NB4 (cell line): ENCODE measurements around the gene LRCH1.

Source experiments
- CTCF ChIP-seq: IDR thresholded peaks from one replicate; pipeline ENCODE4 v1.5.1; 2012; ENCODE audit warnings: low read depth, low read length
- MYC ChIP-seq: IDR thresholded peaks from 2 replicates; pipeline ENCODE4 v1.6.1; 2011; ENCODE audit warnings: low read depth, low read length
- POLR2A ChIP-seq: IDR thresholded peaks from 2 replicates; pipeline ENCODE4 v1.6.1; 2011; ENCODE audit warnings: mild to moderate bottlenecking; ENCODE audit not compliant: insufficient read length; ENCODE audit errors: extremely low read depth
- TF ChIP-seq, protein P1 (sequence below): IDR thresholded peaks from 2 replicates; pipeline ENCODE4 v1.6.1; 2011; ENCODE audit warnings: low read depth, low read length

DNA sequence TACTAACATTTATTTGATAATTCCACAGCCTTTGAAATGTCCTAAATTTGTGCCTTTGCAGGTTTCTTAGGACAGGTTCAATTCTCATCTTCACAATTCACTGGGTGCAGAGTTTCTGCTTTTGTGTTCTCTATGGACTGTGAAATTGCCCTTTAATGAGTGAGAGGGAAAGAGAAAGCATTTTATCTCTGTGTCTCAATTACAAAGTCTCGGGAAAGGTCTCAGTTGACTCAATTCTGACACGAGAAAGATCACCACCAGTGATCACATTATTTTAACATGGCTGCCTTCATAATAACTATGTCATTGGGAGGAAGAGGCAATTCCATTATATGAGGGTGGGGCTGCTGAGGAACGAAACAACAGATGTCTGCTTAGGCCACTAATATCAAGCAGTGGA is 26.2 kb upstream of the LRCH1 start:
- no peak for TF ChIP-seq CTCF
- TF ChIP-seq POLR2A: no peak
- TF ChIP-seq MYC: no peak
- TF ChIP-seq, protein P1, sequence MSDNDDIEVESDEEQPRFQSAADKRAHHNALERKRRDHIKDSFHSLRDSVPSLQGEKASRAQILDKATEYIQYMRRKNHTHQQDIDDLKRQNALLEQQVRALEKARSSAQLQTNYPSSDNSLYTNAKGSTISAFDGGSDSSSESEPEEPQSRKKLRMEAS: no peak
